D341Med (cell line): ENCODE data around the gene SLC51B.
"Not testable (repeated sequence)": the region's sequence is repeated elsewhere in the genome, so short reads cannot be mapped to it uniquely, and the experiment has no call there.

Source experiments
- DNase-seq: peaks from one replicate; pipeline ENCODE4 v3.0.0; 2012; ENCODE audit warnings: low spot score

SLC51B gene

GRCh38 chr15:65044724-65045481, at the start of gene SLC51B:
Gene SLC51B, plus strand, starts transcription at chr15:65045387. Its CDS starts 4,618 bp downstream, at chr15:65050005.
- DNase-seq, result no peak

- DNase-seq, result no peak
Measured at GRCh38 chr15:64997066-64997465, 48.1 kb upstream of the SLC51B start.

GRCh38 chr15:64997745-64998375, 47.3 kb upstream of the SLC51B start:
- no peak for DNase-seq

- DNase-seq, result no peak
Measured at GRCh38 chr15:65004993-65005392, 40.2 kb upstream of the SLC51B start.

- DNase-seq, result no peak
Measured at GRCh38 chr15:65006876-65007275, 38.3 kb upstream of the SLC51B start.

- DNase-seq, result no peak
Measured at GRCh38 chr15:65008983-65009382, 36.2 kb upstream of the SLC51B start.

- DNase-seq, result not testable (repeated sequence)
Measured at GRCh38 chr15:65011198-65011597, 34.0 kb upstream of the SLC51B start.

- DNase-seq, result no peak
Measured at GRCh38 chr15:65020419-65020818, 24.8 kb upstream of the SLC51B start.

GRCh38 chr15:65021488-65021887, 23.7 kb upstream of the SLC51B start:
- no peak for DNase-seq

GRCh38 chr15:65026756-65027155, 18.4 kb upstream of the SLC51B start:
- DNase-seq, result no peak

- DNase-seq, result no peak
Measured at GRCh38 chr15:65027593-65027992, 17.6 kb upstream of the SLC51B start.

GRCh38 chr15:65028338-65028737, 16.8 kb upstream of the SLC51B start:
- no peak for DNase-seq

GRCh38 chr15:65028921-65029735, 16.1 kb upstream of the SLC51B start, which contains the start of gene MTFMT:
Gene MTFMT, minus strand, starts transcription at chr15:65029639. Its CDS starts 26 bp downstream, at chr15:65029613.
- DNase-seq, result peak; percentile 100

- no peak for DNase-seq
Measured at GRCh38 chr15:65029736-65030208, 15.4 kb upstream of the SLC51B start.

GRCh38 chr15:65032801-65033537, 12.2 kb upstream of the SLC51B start:
- DNase-seq, result peak; percentile 61

GRCh38 chr15:65033659-65034269, 11.4 kb upstream of the SLC51B start:
- peak; percentile 63 for DNase-seq

- no peak for DNase-seq
Measured at GRCh38 chr15:65034719-65035118, 10.5 kb upstream of the SLC51B start.

- no peak for DNase-seq
Measured at GRCh38 chr15:65037309-65037708, 7.9 kb upstream of the SLC51B start.

- no peak for DNase-seq
Measured at GRCh38 chr15:65038428-65038827, 6.8 kb upstream of the SLC51B start.

GRCh38 chr15:65038836-65039235, 6.4 kb upstream of the SLC51B start:
- no peak for DNase-seq

- DNase-seq, result no peak
Measured at GRCh38 chr15:65040461-65040860, 4.7 kb upstream of the SLC51B start.
